HG03442 (cell line): Measurements from ENCODE around the gene MIS18A.
"Not testable (repeated sequence)": the region's sequence is repeated elsewhere in the genome, so short reads cannot be mapped to it uniquely, and the experiment has no call there.

ENCODE experiments used
- ATAC-seq: cut with Tn5 transposase; IDR thresholded peaks from one replicate; pipeline ENCODE4 v1.9.1; 2021; ENCODE audit warnings: mild to moderate bottlenecking, moderate library complexity; ENCODE audit not compliant: unreplicated experiment

MIS18A gene, protein sequence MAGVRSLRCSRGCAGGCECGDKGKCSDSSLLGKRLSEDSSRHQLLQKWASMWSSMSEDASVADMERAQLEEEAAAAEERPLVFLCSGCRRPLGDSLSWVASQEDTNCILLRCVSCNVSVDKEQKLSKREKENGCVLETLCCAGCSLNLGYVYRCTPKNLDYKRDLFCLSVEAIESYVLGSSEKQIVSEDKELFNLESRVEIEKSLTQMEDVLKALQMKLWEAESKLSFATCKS

DNA sequence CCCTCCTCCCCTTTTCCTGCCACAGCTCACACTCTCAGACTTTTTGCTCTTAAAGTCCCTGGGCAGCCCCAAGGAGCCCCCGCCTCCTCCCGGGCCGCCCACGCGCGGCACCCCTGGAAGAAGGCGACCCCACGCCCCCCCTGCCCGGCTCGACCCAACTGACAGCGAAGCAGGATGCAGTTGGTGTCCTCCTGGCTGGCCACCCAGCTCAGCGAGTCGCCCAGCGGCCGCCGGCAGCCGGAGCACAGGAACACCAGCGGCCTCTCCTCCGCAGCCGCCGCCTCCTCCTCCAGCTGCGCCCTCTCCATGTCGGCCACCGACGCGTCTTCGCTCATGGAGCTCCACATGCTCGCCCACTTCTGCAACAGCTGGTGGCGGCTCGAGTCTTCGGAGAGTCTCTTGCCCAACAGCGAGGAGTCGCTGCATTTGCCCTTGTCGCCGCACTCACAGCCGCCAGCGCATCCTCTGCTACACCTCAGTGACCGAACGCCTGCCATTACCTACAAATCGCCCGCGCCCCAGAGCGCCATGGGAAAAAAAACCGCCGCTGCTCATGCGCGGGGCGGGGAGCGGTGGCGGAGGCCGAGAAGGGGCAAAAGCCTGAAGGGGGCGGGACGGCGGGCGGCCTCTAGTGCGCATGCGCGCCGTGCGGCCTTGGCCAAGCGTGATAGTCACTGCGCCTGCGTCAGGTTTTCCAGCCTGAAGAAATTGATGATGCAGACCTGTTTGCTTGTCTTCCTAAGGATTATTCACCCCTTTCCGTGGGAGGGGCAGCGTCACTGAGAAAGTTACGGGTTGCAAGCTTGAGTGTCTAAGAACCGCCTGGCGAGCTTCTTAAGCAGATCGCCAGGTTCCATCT lies at the start of gene MIS18A:
TSS of gene MIS18A (minus strand) at position 532 of the 859 bp plus-strand sequence. CDS start at position 497, 35 bp downstream.
- ATAC-seq: peak; percentile 95

DNA sequence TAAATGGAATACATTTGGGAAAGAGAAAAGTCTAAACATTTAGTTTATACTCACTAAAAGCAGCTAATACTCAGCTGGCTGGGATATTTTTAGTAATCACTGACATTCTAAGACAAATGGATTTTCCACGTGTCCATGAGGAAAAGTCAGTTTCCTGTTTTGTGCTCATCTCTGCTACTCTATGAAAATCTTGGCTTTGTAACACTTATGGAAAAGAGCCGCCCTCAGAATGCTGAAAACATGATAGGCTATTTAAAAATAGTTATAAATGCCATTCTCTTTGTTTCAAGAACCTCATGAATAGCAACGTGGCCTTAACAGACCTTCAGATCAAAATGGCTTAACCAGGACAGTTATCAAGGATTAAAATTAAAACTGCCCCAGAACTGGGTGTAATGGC lies 49.7 kb upstream of the MIS18A start:
- no peak for ATAC-seq

DNA sequence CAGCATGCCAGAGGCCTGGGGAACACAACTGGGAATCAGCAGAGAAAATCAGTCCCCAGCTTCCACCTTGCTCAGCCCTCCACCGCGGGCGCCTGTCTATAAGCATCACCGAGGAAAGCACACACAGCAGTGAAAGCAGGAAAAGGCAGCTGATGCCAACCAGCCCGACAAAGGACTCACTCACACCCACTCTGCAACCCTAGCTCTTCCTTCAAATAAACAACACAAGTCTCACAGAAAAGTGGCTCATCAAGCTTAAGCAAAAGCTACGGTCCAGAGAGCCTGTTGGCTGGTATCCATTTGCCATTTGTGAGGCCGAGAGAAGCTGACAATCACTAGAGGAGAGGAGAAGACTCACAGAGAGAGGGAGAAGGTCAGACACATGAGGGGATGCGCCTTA lies 46.9 kb upstream of the MIS18A start:
- ATAC-seq: no peak

DNA sequence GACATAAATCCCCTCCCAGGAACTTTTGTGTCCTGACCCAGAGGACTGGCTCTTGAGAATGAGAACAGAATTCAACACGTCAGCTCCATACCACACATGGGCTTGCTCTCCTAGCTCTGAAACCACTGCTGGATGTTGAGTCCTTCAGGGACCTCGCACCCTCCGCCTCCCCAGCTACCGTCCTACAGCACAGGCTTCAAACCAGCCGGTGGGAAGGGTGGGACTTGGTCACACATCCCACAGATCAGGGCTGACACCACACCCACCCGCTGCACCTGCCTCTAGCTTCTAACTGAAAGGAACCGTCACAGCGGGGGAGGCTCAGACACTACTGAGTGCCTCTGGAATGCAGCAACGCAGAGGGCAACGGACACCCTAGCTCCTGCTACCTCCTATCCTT lies 43.8 kb upstream of the MIS18A start:
- no peak for ATAC-seq

DNA sequence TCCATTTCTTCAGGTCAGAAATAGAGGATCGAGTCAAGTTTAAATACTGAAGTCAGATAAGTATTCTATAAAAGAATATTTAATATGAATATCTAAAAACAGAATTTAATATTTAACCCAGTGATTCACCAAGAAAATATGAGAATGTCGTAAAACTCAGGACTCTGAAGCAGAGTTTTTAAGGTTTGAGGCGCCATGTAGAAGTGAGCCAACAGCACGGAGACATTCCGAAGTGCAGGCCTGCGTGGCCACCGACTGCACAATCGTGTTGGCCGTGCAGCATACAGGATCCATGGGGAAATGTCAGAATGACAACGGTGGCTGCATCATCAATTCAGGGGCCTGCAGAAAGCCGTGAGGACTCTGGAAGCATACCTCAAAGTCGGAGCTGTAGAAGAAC lies 43.3 kb upstream of the MIS18A start:
- ATAC-seq: no peak

DNA sequence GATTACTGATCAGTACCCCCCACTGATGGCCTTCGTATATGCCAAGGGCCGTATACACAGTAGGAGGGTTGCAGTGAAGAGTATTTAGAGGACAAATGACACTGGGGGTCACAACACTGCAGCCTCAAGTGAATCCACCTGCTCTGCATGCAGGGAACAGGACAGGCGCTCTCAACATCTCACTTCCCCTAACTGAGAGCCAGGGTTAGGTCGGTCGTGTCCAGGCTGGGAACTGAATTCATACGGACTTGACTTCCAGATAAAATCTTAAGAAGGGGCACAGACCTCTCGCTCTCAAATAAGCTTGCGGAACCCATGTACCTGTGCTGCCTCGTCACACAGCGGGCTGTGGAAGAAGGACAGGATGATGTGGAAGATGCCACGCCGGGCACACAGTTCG lies 42.6 kb upstream of the MIS18A start:
- no peak for ATAC-seq

DNA sequence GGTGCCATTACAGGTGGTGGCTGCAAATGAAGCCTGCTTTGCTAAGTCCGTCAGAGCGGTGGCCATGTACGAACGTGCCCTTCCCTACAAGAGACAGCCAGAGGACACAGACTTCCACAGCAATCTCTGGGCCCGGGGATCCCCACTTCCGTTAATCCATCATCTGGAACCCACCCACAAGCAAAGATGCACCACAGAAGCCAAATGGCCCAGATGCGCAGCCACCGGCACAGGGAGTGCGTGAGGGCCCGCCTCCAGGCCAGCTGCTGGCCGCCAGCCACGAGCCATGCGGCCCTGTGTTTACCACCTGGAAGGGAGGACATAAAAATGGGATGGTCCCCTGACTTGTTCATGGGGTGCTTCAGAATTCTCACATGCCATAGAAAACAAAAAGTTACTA lies 41.9 kb upstream of the MIS18A start:
- no peak for ATAC-seq

DNA sequence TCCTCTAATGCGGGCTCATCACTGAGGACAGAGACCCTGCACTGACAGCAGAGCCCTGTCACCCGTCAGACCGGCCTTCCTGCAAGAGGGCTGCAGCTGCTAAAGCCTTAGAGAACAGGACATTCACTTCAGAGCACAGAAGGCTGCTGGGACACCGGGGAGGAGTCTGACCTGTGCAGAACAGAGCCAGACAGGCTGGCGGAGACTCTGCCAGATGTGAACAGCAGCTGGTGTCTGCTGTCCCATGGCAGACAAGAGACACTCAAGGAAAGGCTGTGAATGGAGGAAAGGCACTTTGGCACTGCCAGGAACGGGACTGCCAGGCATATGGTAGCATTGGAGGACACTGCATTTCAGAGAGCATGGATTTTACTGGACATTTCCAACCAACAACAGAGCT lies 41.2 kb upstream of the MIS18A start:
- ATAC-seq: no peak

DNA sequence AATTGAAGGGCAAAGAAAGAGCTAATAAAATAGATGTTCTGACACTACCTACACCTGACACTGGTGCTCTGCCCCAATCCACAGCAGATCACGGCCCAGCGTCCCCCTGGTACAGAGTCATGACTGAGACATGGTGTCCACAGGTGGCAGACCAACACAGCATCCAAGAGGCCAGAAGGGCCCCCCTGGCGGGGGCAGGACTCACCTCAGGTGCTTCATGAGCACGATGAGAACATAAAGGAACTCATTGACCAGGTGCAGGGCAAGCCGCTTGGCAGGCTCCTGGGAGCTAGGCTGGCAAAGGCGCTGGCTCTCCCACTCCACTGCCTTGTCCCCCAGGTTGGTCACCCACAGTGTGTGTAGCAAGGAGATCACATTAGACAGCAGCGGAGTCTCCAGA lies 40.2 kb upstream of the MIS18A start:
- no peak for ATAC-seq

DNA sequence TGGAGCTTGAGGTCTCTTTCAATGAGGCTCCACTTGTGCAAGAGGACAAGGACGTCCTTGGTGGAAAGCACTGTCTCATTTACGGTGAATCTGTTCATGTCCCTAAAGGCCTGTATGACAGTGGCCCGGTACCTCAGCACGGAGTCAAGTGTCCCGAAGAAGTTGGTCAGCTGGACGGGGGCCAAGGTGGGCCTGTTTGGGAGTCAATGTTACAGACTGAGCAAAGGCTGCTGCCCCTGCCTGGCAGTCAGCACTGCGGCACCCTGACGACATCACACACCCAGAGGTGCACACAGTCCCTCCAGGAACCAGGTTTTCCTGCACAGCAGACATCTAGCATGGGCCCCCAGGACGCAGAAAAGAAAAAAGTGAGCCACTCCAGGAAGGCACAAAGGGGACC lies 38.9 kb upstream of the MIS18A start:
- no peak for ATAC-seq

DNA sequence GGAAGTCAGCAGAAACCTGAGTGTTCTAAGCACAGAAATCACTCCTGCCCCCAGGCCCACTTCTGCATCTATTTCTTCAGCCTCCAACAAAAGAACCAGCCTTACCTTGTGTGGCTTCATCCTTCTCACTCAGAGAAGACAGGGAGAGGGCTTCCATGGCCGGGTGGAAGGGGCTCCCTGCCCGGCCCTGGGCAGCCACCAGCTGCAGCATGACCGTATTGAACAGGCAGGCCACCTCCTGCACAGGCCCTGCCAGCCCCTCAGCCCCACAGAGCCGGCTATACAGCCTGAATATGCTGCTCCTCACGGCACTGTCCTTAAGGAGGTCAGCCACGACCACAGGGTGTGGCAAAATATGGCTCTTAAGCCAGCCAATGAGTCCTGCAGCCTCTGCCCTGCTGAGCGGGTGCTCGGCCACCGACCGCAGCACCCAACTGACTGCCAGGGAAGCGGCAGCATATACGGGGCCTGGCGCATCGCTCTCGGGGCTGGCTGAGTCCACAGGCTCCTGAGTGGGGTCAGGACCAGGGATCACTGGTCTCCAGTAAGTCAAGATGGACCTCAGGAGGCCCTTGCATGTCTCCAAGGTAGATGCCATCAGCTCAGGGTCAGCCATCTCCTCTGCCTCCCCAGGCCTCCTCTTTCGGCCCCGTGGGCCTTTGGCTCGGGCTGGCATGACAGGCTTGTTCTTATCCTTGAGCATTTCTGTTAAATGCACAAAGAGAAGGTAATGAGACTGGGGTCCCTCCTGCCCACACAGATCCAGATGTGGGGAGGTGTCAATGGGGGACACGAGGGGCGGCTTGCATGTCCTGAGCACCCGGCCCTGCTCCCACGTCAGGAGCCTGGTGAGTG lies 37.7 kb upstream of the MIS18A start:
- ATAC-seq: no peak

DNA sequence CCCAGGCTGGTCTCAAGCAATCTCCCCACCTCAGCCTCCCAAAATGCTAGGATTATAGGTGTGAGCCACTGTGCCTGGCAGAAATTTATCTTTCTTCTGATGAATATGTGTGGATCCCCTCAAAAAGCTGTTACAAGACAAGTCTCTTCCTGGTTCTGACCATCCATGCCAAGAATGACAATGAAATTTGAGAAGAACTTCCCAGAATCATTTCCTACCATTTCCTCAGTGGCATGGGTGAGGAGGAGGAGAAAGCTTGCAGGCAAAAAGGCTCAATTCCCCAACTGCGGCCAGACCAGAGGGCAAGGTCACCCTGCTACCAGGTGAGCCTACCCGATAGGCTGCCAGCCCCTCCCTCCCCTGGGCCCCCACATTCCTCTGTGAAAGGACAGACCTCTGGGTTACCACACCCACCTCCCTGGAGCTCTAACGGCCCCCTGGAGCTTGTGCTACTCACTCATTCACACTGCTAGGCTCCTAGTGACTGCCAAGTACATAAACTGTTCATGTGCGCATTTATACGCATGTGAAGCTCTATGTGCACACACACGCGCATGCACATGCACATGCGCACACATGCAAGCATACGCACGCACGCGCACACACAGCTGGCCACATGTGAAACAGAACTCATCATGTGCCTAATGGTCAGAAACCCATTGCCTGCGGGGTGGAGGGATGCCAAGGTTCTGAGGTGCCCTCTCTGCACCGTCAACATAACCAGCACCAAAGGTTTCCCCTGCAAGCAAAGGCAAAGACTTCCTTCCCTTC lies 36.8 kb upstream of the MIS18A start:
- no peak for ATAC-seq

DNA sequence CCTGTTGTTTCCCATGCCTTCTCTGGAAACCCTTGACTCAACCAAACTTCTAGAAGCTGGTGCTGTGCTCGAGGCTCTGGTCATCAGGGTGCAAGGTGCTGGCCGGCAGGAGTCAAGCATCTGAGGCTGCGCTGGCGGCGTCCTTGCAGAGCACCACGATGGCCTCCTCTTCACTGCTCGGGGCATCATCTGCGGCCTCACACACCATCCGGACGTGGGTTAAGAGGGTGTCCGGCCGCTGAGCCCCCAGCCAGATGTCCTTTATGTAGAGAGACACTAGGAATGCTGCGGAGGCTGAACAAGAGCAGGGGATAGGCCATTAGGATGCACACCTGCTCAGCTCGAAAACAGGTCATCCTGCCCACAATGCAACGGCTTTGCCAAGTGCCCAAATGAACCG lies 36.0 kb upstream of the MIS18A start:
- no peak for ATAC-seq

DNA sequence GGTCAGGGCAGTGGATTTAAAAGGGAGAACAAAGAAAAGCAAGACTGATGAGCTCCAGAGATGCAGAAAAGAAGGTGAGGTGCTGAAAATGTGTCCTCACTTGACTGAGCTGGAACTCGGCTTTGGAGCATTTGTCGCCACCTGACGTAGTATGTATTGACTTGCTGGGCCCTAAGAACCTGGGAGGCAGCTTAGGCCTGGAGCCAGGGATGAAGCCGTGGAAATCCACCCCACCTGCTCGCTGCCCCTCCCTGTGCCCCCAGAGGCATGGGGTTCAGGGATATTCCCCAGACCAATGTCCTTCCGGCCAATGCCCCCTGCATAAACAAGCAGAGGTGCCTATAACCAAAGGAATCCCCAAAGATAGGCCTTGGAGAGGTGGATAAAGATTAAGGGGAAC lies 34.1 kb upstream of the MIS18A start:
- ATAC-seq: no peak

DNA sequence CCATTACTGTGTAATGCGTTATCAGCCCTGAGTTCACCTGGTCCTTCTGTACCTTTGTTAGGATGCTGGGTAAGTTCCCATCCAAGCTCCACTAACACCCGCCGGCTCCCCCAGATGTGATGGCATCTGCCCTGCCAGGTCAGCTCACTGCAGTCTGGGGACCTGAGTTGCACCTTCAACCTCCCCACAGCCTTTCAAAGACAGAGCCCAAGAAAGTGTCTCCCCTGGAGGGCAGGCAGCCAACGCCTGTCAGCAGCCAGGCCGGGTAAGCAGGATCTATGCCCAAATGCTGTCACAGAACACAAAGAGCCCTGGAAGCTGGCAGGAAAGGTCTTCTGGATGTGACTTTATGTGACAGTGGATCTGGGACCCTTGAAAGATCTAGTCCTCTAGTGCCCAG lies 33.5 kb upstream of the MIS18A start:
- no peak for ATAC-seq

DNA sequence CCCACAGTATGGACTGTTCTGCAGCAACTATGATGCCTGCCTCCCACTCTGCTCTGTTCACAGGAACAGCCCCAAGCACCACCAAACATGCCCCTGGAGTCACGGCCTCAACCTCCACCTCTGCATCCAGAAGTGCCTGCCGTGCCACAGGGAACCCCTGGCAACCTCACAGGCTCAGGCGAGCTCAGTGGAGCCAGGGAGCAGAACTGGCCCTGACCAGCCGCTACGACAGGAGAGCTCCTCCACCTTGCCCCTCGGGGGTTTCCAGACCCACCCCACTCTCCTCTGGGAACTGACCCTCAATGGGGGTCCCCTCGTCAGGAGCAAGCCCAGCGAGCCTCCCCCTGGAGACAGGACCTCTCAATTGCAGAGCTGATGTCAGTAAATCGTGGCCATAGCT lies 32.8 kb upstream of the MIS18A start:
- ATAC-seq: no peak

DNA sequence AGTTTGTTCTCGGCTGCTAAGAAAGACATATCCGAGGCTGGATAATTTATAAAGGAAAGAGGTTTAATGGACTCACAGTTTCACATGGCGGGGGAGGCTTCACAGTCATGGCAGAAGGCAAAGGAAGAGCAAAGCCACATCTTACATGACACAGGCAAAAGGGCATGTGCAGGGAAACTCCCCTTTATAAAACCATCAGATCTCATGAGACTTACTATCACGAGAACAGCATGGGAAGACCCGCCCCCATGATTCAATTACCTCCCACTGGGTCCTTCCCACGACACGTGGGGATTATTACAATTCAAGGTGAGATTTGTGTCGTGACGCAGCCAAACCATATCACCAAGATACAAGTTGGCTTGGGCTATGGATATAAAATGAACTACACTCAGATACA lies 32.1 kb upstream of the MIS18A start:
- ATAC-seq: not testable (repeated sequence)

DNA sequence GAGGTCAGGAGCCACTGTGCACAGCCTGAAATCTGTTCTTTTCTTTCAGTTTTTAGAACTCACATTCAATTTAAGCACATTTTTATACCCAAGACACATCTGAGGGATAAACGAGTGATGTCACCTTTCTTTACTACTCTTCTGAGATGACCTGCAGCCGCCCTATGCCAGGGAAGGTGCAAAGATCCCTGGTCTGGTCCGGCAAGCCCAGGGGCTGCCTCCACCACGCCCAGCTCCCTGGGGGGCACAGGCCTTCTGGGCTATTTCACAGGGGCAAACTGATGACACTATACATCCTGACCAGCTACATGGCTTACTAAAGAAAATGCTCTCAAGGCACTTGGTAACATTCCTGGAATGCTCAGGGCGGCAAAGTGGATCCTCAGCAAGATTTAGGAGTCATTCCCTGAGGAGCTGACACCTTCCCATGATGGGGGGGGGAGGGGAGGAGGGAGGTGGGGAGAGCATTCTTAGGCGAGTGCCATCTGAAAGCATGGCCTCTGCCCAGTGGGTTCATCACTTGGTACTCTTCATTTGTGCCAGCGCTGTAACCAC lies 31.1 kb upstream of the MIS18A start:
- ATAC-seq: no peak

DNA sequence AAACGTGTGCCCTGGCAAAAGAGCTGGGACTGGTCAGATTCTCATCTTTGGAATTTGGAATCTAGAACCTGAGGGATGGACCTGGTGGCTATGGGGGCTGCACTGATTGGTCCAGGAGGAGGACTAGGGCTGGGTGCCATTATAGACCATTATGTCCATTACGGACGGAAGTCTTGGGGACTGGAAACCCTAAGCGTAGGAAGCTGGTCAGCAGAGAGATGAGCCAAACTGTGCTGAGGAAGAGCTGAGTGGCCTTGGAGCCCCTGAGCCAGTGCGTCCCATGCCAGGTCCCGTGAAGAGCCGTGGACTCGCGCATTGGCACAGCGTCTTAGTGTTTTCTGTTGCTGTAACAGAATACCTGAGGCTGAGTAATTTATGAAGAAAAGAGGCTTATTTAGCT lies 29.8 kb upstream of the MIS18A start:
- ATAC-seq: no peak

DNA sequence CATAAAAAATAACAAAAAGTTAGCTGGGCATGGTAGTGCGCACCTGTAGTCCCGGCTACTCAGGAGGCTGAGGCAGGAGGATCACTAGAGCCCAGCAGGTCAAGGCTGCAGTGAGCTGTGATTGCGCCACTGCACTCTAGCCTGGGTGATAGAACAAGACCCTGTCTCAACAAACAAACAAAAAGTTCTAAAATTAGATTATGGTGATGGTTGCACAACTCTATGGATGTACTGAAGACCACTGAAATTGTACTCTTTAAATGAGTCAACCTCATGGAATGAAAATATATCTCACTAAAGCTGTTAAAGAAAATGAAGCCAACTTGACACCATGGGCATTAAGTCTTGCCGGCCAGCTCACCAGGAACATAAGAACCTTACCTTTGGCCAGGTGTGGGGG lies 28.9 kb upstream of the MIS18A start:
- ATAC-seq: no peak
